GM21528 (cell line): ENCODE data around the gene TRAF7.
"Not testable (repeated sequence)": the region's sequence is repeated elsewhere in the genome, so short reads cannot be mapped to it uniquely, and the experiment has no call there.

Source experiments
- ATAC-seq: cut with Tn5 transposase; IDR thresholded peaks from one replicate; pipeline ENCODE4 v1.9.1; 2021; ENCODE audit warnings: mild to moderate bottlenecking, moderate library complexity; ENCODE audit not compliant: unreplicated experiment, low FRiP score

TRAF7 gene

GRCh38 chr16:2196162-2196980 is 40.8 kb downstream of the TRAF7 start, which contains the start of gene CASKIN1:
Gene CASKIN1 (minus strand): TSS chr16:2196605. CDS start chr16:2196432, 173 bp downstream.
- no peak for ATAC-seq

- ATAC-seq: no peak
Measured at GRCh38 chr16:2196981-2197511, 41.5 kb downstream of the TRAF7 start.

- no peak for ATAC-seq
Measured at GRCh38 chr16:2197765-2198164, 42.2 kb downstream of the TRAF7 start.

GRCh38 chr16:2198283-2198682 is 42.7 kb downstream of the TRAF7 start:
- ATAC-seq: no peak

GRCh38 chr16:2199095-2199494 is 43.5 kb downstream of the TRAF7 start:
- ATAC-seq: no peak

GRCh38 chr16:2199621-2200139 is 44.1 kb downstream of the TRAF7 start:
- ATAC-seq: no peak

- no peak for ATAC-seq
Measured at GRCh38 chr16:2200313-2200712, 44.7 kb downstream of the TRAF7 start.

- ATAC-seq: not testable (repeated sequence)
Measured at GRCh38 chr16:2203119-2203688, 47.6 kb downstream of the TRAF7 start.

- no peak for ATAC-seq
Measured at GRCh38 chr16:2204416-2205103, 49.0 kb downstream of the TRAF7 start.

GRCh38 chr16:2205104-2205966 is 49.8 kb downstream of the TRAF7 start, which contains the start of gene MLST8:
Gene MLST8 (plus strand): TSS chr16:2205454. CDS start chr16:2206086, 632 bp downstream.
- ATAC-seq: peak; percentile 74

- ATAC-seq: peak; percentile 22
Measured at GRCh38 chr16:2205967-2206313, 50.4 kb downstream of the TRAF7 start.

- ATAC-seq: no peak
Measured at GRCh38 chr16:2206420-2206779, 50.8 kb downstream of the TRAF7 start.

- ATAC-seq: no peak
Measured at GRCh38 chr16:2206780-2207433, 51.3 kb downstream of the TRAF7 start.

- ATAC-seq: no peak
Measured at GRCh38 chr16:2207872-2208271, 52.3 kb downstream of the TRAF7 start.

- no peak for ATAC-seq
Measured at GRCh38 chr16:2208308-2208707, 52.7 kb downstream of the TRAF7 start.

- no peak for ATAC-seq
Measured at GRCh38 chr16:2208772-2209171, 53.2 kb downstream of the TRAF7 start.

- ATAC-seq: no peak
Measured at GRCh38 chr16:2209258-2210008, 53.9 kb downstream of the TRAF7 start.

GRCh38 chr16:2210009-2210332 is 54.4 kb downstream of the TRAF7 start:
- ATAC-seq: no peak
